Measurements from ENCODE around the gene PTGR3. TPM values are rescaled to one million over a fixed set of nuclear protein-coding genes. Genes with fewer than 3 reads are reported as not detected.

The PTGR3 gene
- total RNA-seq, 1 experiment from 2014 or later = 9.3 TPM

DNA sequence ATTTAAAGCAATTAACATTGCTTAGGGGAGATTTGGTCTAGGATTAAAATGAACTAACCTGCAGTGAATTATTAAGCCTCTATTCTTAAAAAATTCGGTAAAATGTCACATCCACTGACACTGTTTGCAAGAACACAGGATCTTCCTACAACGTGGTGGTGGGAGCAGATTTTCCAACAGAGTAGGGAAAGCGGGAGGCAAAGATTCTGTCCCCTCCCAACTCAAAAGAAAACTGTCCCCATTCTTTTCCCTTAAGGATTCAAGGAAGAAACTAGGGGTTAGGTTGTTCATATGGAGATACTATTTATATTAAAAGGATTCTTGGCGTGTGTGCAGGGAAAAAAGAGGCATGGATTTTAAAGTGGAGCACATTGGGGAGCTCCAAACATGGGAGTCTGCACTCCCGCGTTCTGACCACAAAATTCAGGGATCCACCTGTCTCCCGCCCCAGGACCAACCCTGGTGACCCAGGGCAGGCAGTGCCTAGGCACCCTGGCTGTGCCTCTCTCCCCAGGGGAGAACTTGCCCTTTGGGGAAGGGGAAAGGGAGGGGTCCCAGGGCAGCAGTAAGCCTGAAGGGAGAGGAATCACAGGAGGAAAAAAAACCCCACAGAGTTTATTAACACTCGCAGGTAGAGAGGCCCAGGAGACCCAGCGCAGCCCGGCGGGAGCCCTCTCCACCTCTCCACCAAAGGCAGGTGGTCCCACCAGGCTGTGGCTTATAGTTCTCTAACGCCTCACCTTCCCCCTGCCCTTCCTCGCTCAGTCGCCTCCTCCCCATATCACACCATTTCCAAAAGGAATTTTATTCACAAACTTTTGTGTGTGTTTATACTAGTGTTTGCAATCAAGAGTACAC is 2.3 kb downstream of the PTGR3 start:
- no peaks in the 10 kb centered on the region for H3K4me1 Mint-ChIP-seq (ENCODE audit: low read depth, unreplicated experiment)
- TF ChIP-seq, protein P1, sequence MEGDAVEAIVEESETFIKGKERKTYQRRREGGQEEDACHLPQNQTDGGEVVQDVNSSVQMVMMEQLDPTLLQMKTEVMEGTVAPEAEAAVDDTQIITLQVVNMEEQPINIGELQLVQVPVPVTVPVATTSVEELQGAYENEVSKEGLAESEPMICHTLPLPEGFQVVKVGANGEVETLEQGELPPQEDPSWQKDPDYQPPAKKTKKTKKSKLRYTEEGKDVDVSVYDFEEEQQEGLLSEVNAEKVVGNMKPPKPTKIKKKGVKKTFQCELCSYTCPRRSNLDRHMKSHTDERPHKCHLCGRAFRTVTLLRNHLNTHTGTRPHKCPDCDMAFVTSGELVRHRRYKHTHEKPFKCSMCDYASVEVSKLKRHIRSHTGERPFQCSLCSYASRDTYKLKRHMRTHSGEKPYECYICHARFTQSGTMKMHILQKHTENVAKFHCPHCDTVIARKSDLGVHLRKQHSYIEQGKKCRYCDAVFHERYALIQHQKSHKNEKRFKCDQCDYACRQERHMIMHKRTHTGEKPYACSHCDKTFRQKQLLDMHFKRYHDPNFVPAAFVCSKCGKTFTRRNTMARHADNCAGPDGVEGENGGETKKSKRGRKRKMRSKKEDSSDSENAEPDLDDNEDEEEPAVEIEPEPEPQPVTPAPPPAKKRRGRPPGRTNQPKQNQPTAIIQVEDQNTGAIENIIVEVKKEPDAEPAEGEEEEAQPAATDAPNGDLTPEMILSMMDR (IDR thresholded peaks at IDR 0.05; ENCODE audit: insufficient read depth in 1 of 2, low read depth in 1 of 2, low read length in 1 of 2, severe bottlenecking in 1 of 2, unreplicated experiment in 1 of 2) = no peak

DNA sequence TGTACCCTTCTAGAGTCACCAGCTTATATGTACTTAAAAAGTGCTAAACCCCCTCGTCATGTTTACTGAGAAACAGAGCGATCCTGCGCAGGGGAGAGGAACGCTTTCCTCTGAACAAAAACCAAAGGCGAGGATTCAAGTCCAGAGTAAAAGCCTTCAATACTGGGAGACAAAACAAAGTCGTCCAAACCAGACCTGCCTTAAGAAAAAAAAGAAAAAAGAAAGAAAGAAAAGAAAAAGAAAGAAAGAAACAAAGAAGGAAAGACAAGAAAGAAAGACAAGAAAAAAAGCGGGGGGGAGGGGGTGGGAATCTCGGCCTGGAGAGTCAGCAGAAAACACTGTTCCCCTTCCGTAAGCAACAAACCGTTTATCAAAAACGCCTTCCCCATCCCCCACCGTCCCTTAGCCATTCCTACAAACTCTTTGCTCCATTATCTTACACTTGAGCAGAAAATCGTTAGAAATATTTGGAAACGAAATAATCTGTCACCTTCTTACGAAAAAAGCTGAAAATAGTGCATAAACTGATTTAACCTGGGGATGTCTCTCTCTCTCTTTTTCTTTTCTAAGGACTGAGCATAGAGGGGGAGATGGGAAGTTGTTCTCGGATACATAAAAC is 3.3 kb downstream of the PTGR3 start:
- Histone ChIP-seq H3K4me1 (no peaks in the 10 kb centered on the region), H3K27me3 (replicated peaks; ENCODE audit: control insufficient read depth, insufficient read depth, low read length) (no peaks in the 10 kb centered on the region), H3K9me3 (no peaks in the 10 kb centered on the region), H3K36me3 (ENCODE audit: control insufficient read depth, insufficient read depth, low read length) (no peaks in the 10 kb centered on the region), H3K4me3 (ENCODE audit: low read depth, low read length) (no peak overlapping the region)
- peaks cover 6% of the 10 kb centered on the region for H3K36me3 Mint-ChIP-seq (ENCODE audit: insufficient read depth, unreplicated experiment)
- no peaks in the 10 kb centered on the region for H3K4me1 Mint-ChIP-seq (ENCODE audit: low read depth, unreplicated experiment)
- ChIA-PET POLR2A (no interaction called here), CTCF (no interaction called here)
- H3K4me3 Mint-ChIP-seq (ENCODE audit: unreplicated experiment) = no peak overlapping the region
- no peaks in the 10 kb centered on the region for H3K9me3 Mint-ChIP-seq (ENCODE audit: unreplicated experiment)
- TF ChIP-seq, protein P1 (IDR thresholded peaks at IDR 0.05; ENCODE audit: insufficient read depth in 1 of 2, low read depth in 1 of 2, low read length in 1 of 2, severe bottlenecking in 1 of 2, unreplicated experiment in 1 of 2) = no peak
- no TSS peak for BruUV-seq (replicated peaks)
- no peak for DNase-seq
- H3K27ac Mint-ChIP-seq (ENCODE audit: unreplicated experiment) = no peak overlapping the region
- intact Hi-C loops (cut with micrococcal nuclease; ENCODE audit: unreplicated experiment) = no loop called here
- H3K27me3 Mint-ChIP-seq (ENCODE audit: insufficient read depth, unreplicated experiment) = no peaks in the 10 kb centered on the region

More for the DNA sequence above, 2.3 kb downstream of the PTGR3 start:
- Histone ChIP-seq H3K4me1 (no peaks in the 10 kb centered on the region), H3K36me3 (ENCODE audit: control insufficient read depth, insufficient read depth, low read length) (no peaks in the 10 kb centered on the region), H3K27me3 (replicated peaks; ENCODE audit: control insufficient read depth, insufficient read depth, low read length) (no peaks in the 10 kb centered on the region), H3K9me3 (no peaks in the 10 kb centered on the region), H3K4me3 (ENCODE audit: low read depth, low read length) (no peak overlapping the region)
- ChIA-PET POLR2A (no interaction called here), CTCF (no interaction called here)
- H3K36me3 Mint-ChIP-seq (ENCODE audit: insufficient read depth, unreplicated experiment) = peaks cover 12% of the 10 kb centered on the region
- intact Hi-C loops (cut with micrococcal nuclease; ENCODE audit: unreplicated experiment) = no loop called here
- peak overlapping the region; percentile 82 for H3K4me3 Mint-ChIP-seq (ENCODE audit: unreplicated experiment)
- no peak overlapping the region for H3K27ac Mint-ChIP-seq (ENCODE audit: unreplicated experiment)
- DNase-seq = no peak
- no TSS peak for BruUV-seq (replicated peaks)
- H3K9me3 Mint-ChIP-seq (ENCODE audit: unreplicated experiment) = no peaks in the 10 kb centered on the region
- no peaks in the 10 kb centered on the region for H3K27me3 Mint-ChIP-seq (ENCODE audit: insufficient read depth, unreplicated experiment)

DNA sequence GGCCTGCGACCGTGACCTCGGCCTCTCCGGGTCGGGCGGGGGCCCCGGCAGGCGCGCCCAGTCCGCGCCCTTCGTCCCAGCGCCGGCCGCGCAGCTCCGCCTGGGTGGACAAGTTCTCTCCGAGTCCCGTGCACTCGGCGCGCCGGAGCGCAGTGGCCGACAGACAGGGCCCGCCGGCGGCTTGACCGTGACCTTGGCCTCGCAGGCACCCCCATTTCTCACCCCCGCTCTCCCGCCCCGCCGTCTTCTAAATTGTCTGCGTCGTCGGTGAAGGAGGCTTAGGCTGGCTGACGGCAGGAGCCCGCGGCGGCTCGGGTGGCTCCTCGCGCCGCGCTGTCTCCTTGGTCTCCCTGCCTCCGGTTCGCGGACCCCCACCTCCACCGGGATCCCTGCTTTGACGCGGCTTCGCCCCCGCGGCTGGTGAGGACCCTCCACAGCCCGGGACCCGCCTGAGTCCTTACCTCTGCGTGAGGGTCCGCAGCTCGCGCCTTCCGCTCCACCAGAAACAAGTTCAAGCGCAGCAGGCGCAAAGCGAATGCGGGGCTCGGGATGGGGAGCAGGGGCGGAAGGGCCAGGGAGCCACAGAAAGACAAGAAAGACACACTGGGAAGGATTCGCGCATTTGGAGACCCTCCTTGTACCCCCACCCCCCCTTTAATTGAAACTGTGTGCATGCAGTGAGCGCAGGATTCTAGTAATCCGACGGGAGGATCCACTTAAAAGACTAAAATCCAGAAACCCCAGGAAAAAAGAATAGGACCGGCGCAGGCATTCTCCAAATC is 4.0 kb downstream of the PTGR3 start:
- Mint-ChIP-seq H3K4me3 (ENCODE audit: unreplicated experiment) (no peak overlapping the region), H3K4me1 (ENCODE audit: low read depth, unreplicated experiment) (no peaks in the 10 kb centered on the region), H3K27me3 (ENCODE audit: insufficient read depth, unreplicated experiment) (no peaks in the 10 kb centered on the region), H3K27ac (ENCODE audit: unreplicated experiment) (no peak overlapping the region), H3K36me3 (ENCODE audit: insufficient read depth, unreplicated experiment) (peaks cover 5% of the 10 kb centered on the region), H3K9me3 (ENCODE audit: unreplicated experiment) (no peaks in the 10 kb centered on the region)
- TF ChIP-seq, protein P1 (IDR thresholded peaks at IDR 0.05; ENCODE audit: insufficient read depth in 1 of 2, low read depth in 1 of 2, low read length in 1 of 2, severe bottlenecking in 1 of 2, unreplicated experiment in 1 of 2) = no peak
- ChIA-PET POLR2A (no interaction called here), CTCF (no interaction called here)
- no peaks in the 10 kb centered on the region for H3K9me3 ChIP-seq
- no TSS peak for BruUV-seq (replicated peaks)
- no peak for DNase-seq
- no peaks in the 10 kb centered on the region for H3K4me1 ChIP-seq
- no peaks in the 10 kb centered on the region for H3K27me3 ChIP-seq (replicated peaks; ENCODE audit: control insufficient read depth, insufficient read depth, low read length)
- intact Hi-C loops (cut with micrococcal nuclease; ENCODE audit: unreplicated experiment) = no loop called here
- H3K36me3 ChIP-seq (ENCODE audit: control insufficient read depth, insufficient read depth, low read length) = no peaks in the 10 kb centered on the region
- no peak overlapping the region for H3K4me3 ChIP-seq (ENCODE audit: low read depth, low read length)
